DND-41 (cell line): ENCODE measurements around the gene MANEAL.

Experiments
- CTCF ChIP-seq: IDR thresholded peaks from 2 replicates; pipeline ENCODE4 v1.5.1; 2012; ENCODE audit warnings: borderline replicate concordance, low read length, moderate library complexity, mild to moderate bottlenecking; ENCODE audit not compliant: poor library complexity, severe bottlenecking; ENCODE audit errors: extremely low read depth
- EZH2 ChIP-seq: IDR thresholded peaks from 3 replicates; pipeline ENCODE4 v1.6.1; 2012; ENCODE audit warnings: borderline replicate concordance, low read depth, mild to moderate bottlenecking, moderate library complexity, low read length, inconsistent platforms; ENCODE audit not compliant: severe bottlenecking

DNA sequence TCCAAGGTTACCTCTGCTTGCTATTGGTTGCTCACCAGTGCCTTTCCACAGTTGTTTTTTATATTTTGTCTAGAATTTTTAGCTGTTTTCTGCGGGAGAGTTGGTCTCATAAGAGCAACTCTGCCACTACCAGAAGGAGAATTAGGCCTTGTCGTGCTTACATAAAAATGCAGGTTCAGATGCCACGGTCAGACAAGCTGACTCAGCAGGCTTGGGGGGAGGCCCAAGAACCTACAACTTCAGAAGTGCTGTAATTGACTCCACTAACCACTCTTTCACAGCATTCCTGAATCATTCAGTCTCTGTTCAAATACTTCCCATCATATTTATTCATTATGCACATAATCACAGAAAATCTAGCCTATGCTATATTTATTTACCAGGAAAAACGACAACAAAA, 37.5 kb downstream of the MANEAL start:
- TF ChIP-seq CTCF (no peak), EZH2 (no peak)
